Adipocyte (in vitro differentiated cells): ENCODE measurements around the gene CFAP410.
"Not testable (repeated sequence)": the region's sequence is repeated elsewhere in the genome, so short reads cannot be mapped to it uniquely, and the experiment has no call there.

Experiments
- DNase-seq: peaks from one replicate; pipeline ENCODE4 v3.0.0-alpha.2; 2015; ENCODE audit warnings: low read depth
- H3K27me3 ChIP-seq: replicated peaks from 2 replicates; pipeline ENCODE4 v1.7.0; 2013; ENCODE audit warnings: mild to moderate bottlenecking, low read length, moderate library complexity; ENCODE audit not compliant: control insufficient read depth, insufficient read depth
- H3K36me3 ChIP-seq: 2 replicates; pipeline ENCODE4 v1.7.0; 2013; ENCODE audit warnings: low read length, mild to moderate bottlenecking, moderate library complexity; ENCODE audit not compliant: control insufficient read depth, insufficient read depth, severe bottlenecking
- H3K4me1 ChIP-seq: 2 replicates; pipeline ENCODE4 v1.7.0; 2013; ENCODE audit warnings: mild to moderate bottlenecking, low read length, moderate library complexity; ENCODE audit not compliant: control insufficient read depth, insufficient read depth
- H3K4me3 ChIP-seq: 2 replicates; pipeline ENCODE4 v1.7.0; 2013; ENCODE audit warnings: mild to moderate bottlenecking, low read length, moderate library complexity
- H3K9ac ChIP-seq: 2 replicates; pipeline ENCODE4 v1.7.0; 2013; ENCODE audit warnings: mild to moderate bottlenecking, low read length, moderate library complexity
- H3K9me3 ChIP-seq: 2 replicates; pipeline ENCODE4 v1.7.0; 2013; ENCODE audit warnings: mild to moderate bottlenecking, low read length, moderate library complexity; ENCODE audit not compliant: control insufficient read depth

CFAP410 gene

GRCh38 chr21:44283948-44284347 is 55.2 kb downstream of the CFAP410 start:
- no peaks in the 10 kb centered on the region for H3K36me3 ChIP-seq
- no peaks in the 10 kb centered on the region for H3K9me3 ChIP-seq
- DNase-seq = no peak
- H3K9ac ChIP-seq = no peak overlapping the region
- peaks cover 34% of the 10 kb centered on the region for H3K27me3 ChIP-seq
- no peaks in the 10 kb centered on the region for H3K4me1 ChIP-seq
- no peak overlapping the region for H3K4me3 ChIP-seq

DNA sequence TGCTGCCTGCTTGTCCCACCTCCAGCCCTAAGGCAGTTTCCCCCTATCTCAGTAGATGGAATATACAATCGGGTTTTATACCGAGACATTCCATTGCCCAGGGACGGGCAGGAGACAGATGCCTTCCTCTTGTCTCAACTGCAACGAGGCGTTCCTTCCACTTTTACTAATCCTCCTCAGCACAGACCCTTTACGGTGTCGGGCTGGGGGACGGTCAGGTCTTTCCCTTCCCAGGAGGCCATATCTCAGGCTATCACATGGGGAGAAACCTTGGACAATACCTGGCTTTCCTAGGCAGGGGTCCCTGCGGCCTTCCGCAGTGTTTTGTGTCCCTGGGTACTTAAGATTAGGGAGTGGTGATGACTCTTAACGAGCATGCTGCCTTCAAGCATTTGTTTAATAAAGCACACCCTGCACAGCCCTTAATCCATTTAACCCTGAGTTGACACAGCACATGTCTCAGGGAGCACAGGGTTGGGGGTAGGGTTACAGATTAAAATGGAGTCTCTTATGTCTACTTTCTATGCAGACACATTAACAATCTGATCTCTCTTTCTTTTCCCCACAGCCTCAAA is 55.9 kb downstream of the CFAP410 start:
- H3K9ac ChIP-seq, H3K36me3 ChIP-seq, DNase-seq, H3K4me1 ChIP-seq, H3K4me3 ChIP-seq, H3K9me3 ChIP-seq: not testable (repeated sequence)
- H3K27me3 ChIP-seq = peaks cover 32% of the 10 kb centered on the region

DNA sequence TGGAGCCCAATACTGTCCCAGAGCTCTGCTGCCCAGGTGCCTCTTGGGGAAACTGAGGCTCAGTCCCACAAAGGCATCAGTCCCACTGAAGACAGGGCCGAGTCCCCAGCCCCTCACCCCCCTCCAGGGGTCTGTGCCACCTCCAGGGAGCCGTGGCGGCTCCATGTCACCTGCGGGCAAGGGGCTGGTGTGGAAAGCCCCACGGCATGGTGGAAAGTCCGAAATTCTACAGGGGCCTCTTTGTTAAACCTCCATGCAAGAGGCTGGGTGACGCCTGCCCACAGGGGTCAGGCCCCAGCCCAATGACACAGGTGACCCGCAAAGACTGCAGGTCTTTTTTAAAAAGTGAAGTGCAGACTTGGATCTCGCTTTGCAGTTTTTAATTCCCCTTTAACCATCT is 56.8 kb downstream of the CFAP410 start:
- H3K36me3 ChIP-seq = no peaks in the 10 kb centered on the region
- H3K9me3 ChIP-seq = no peaks in the 10 kb centered on the region
- no peak for DNase-seq
- H3K9ac ChIP-seq = no peak overlapping the region
- peaks cover 24% of the 10 kb centered on the region for H3K27me3 ChIP-seq
- H3K4me1 ChIP-seq = no peaks in the 10 kb centered on the region
- no peak overlapping the region for H3K4me3 ChIP-seq

DNA sequence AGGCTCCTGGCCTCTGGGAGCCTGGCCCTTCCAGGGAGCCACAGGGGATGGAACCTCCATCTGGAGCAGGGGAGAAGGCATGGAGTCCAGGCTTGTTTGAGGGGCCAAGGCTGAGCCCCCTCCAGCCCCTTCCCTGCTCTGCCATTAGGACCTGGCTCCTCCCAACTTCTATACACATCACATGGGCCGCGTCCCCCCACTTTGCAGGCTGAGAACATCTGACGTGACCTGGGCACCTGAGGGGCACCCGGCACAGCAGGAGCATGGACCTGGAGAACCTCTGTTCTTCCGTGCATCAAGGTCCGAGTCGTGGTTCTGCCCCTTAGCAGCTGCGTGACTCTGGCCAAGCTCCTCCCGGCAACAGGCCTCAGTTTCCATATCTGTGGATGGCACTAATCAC is 57.4 kb downstream of the CFAP410 start:
- Histone ChIP-seq H3K4me1 (no peaks in the 10 kb centered on the region), H3K27me3 (peaks cover 26% of the 10 kb centered on the region), H3K9me3 (no peaks in the 10 kb centered on the region), H3K9ac (no peak overlapping the region), H3K36me3 (no peaks in the 10 kb centered on the region), H3K4me3 (no peak overlapping the region)
- no peak for DNase-seq

- no peaks in the 10 kb centered on the region for H3K4me1 ChIP-seq
- H3K27me3 ChIP-seq = peaks cover 19% of the 10 kb centered on the region
- H3K9me3 ChIP-seq = no peaks in the 10 kb centered on the region
- no peak overlapping the region for H3K9ac ChIP-seq
- no peak overlapping the region for H3K4me3 ChIP-seq
- no peak for DNase-seq
- H3K36me3 ChIP-seq = no peaks in the 10 kb centered on the region
Measured at GRCh38 chr21:44279354-44280260, 59.6 kb downstream of the CFAP410 start.
